CD14-positive monocyte (primary cell): ENCODE measurements around the gene CXCR5. TPM values are rescaled to one million over a fixed set of nuclear protein-coding genes. Genes with fewer than 3 reads are reported as not detected.

ENCODE experiments used
- DNase-seq, 3 donors: peaks; one replicate each; pipeline ENCODE4 v3.0.0-alpha.2; 2011 to 2022
- H2AFZ ChIP-seq: 2 replicates; pipeline ENCODE4 v1.6.0; 2012; ENCODE audit warnings: mild to moderate bottlenecking, low read depth, low read length, inconsistent platforms; ENCODE audit not compliant: insufficient read depth, poor library complexity, severe bottlenecking
- H3K27ac ChIP-seq, 2 donors: 1 replicate in 1 of 2; 2 replicates in 1 of 2; pipeline ENCODE4 v1.5.1; 2012 to 2013; ENCODE audit warnings: low read length in 2 of 2, control low read depth in 1 of 2, inconsistent platforms in 1 of 2, low read depth in 1 of 2, mild to moderate bottlenecking in 1 of 2
- H3K27me3 ChIP-seq, 2 donors: one replicate each; pipeline versions ENCODE4 v1.6.0 to v1.6.1; 2011 to 2013; ENCODE audit warnings: low read length in 2 of 2; ENCODE audit not compliant: control insufficient read depth in 2 of 2, insufficient read depth in 2 of 2
- H3K36me3 ChIP-seq, 2 donors: replicated peaks in 1 of 2; 1 replicate in 1 of 2; 2 replicates in 1 of 2; pipeline versions ENCODE4 v1.5.1 to v1.6.1; 2012 to 2013; ENCODE audit warnings: low read length in 2 of 2, control low read depth in 1 of 2, inconsistent platforms in 1 of 2, mild to moderate bottlenecking in 1 of 2; ENCODE audit not compliant: insufficient read depth in 2 of 2, control insufficient read depth in 1 of 2
- H3K4me1 ChIP-seq, 2 donors: 1 replicate in 1 of 2; 2 replicates in 1 of 2; pipeline versions ENCODE4 v1.5.1 to v1.6.1; 2012 to 2013; ENCODE audit warnings: low read length in 2 of 2, control low read depth in 1 of 2, inconsistent platforms in 1 of 2, mild to moderate bottlenecking in 1 of 2, moderate library complexity in 1 of 2; ENCODE audit not compliant: insufficient read depth in 2 of 2, control insufficient read depth in 1 of 2
- H3K4me2 ChIP-seq: replicated peaks from 2 replicates; pipeline ENCODE3; 2012; ENCODE audit warnings: low read length, moderate library complexity, mild to moderate bottlenecking; ENCODE audit not compliant: poor library complexity, severe bottlenecking; ENCODE audit errors: extremely low read depth
- H3K4me3 ChIP-seq, 3 experiments: fragments of 200-600 bp in 1 of 3; sonication (generic) in 1 of 3; replicated peaks in 1 of 3; 1 replicate in 2 of 3; 2 replicates in 1 of 3; pipeline ENCODE4 v1.5.1; 2011 to 2013; ENCODE audit warnings: low read length in 3 of 3, mild to moderate bottlenecking in 3 of 3, control low read depth in 2 of 3, low read depth in 2 of 3, inconsistent platforms in 1 of 3, moderate library complexity in 1 of 3
- H3K79me2 ChIP-seq: 2 replicates; pipeline ENCODE4 v1.6.0; 2012; ENCODE audit warnings: mild to moderate bottlenecking, control low read depth, inconsistent platforms, low read length, moderate library complexity; ENCODE audit not compliant: insufficient read depth
- H3K9ac ChIP-seq: 2 replicates; pipeline ENCODE4 v1.6.0; 2017; ENCODE audit warnings: low read length, mild to moderate bottlenecking; ENCODE audit not compliant: insufficient read depth, poor library complexity, severe bottlenecking
- H3K9me3 ChIP-seq, 2 donors: replicated peaks in 1 of 2; 1 replicate in 1 of 2; 2 replicates in 1 of 2; pipeline versions ENCODE4 v1.5.1 to v1.6.1; 2012 to 2013; ENCODE audit warnings: low read length in 2 of 2, control low read depth in 1 of 2; ENCODE audit not compliant: control insufficient read depth in 1 of 2, insufficient read depth in 1 of 2
- H4K20me1 ChIP-seq: 2 replicates; pipeline ENCODE4 v1.6.0; 2012; ENCODE audit warnings: mild to moderate bottlenecking, low read length, control low read depth, moderate library complexity; ENCODE audit not compliant: insufficient read depth
- H3K27ac Mint-ChIP-seq, 7 donors: one replicate each; pipeline ENCODE4 v1.8.0; 2020; ENCODE audit warnings: mild to moderate bottlenecking in 7 of 7, mixed read lengths in 7 of 7, moderate library complexity in 6 of 7, inconsistent platforms in 2 of 7
- H3K27me3 Mint-ChIP-seq, 3 donors: one replicate each; pipeline ENCODE4 v1.8.0; 2021 to 2022; ENCODE audit warnings: low read depth in 3 of 3, mild to moderate bottlenecking in 3 of 3, mixed read lengths in 3 of 3, moderate library complexity in 3 of 3, inconsistent platforms in 1 of 3
- H3K36me3 Mint-ChIP-seq, 2 donors: one replicate each; pipeline ENCODE4 v1.8.0; 2020; ENCODE audit warnings: mixed read lengths in 2 of 2, inconsistent platforms in 1 of 2, mild to moderate bottlenecking in 1 of 2
- H3K4me1 Mint-ChIP-seq: one replicate; pipeline ENCODE4 v1.8.0; 2020; ENCODE audit warnings: mild to moderate bottlenecking, mixed read lengths
- H3K4me3 Mint-ChIP-seq, 2 donors: one replicate each; pipeline ENCODE4 v1.8.0; 2020; ENCODE audit warnings: mild to moderate bottlenecking in 2 of 2, mixed read lengths in 2 of 2, moderate library complexity in 1 of 2
- H3K9me3 Mint-ChIP-seq, 7 donors: one replicate each; pipeline ENCODE4 v1.8.0; 2020 to 2022; ENCODE audit warnings: mixed read lengths in 7 of 7, mild to moderate bottlenecking in 6 of 7, moderate library complexity in 6 of 7, inconsistent platforms in 2 of 7
- CTCF ChIP-seq: fragments of 200-600 bp; IDR thresholded peaks from one replicate; pipeline ENCODE4 v1.8.0; 2022; ENCODE audit warnings: antibody characterized with exemption, mild to moderate bottlenecking
- WGBS: methylation state at CpG from one replicate; pipeline ENCODE4 v1.1.5; 2013; ENCODE audit warnings: missing lambda C conversion rate; ENCODE audit not compliant: insufficient coverage; 5-methylcytosine and 5-hydroxymethylcytosine counted together
- intact Hi-C, 2 donors: fragments of 100-400 bp; cut with micrococcal nuclease; formaldehyde crosslinking; loops; one replicate each; pipeline versions ENCODE4 v1.15.0 to v1.15.1; 2023
- polyA plus RNA-seq, 3 donors: library from polyadenylated mRNA; depleted of rRNA in 1 of 3; unstranded in 2 of 3; stranded (reverse) in 1 of 3; fragments of 300-500 nt in 2 of 3; fragments of >200 nt in 1 of 3; fragmentation: Illumina TruSeq in 2 of 3; gene quantifications; 1 replicate in 2 of 3; 2 replicates in 1 of 3; pipeline ENCODE4 v1.2.3, GENCODE V29; 2012 to 2021

CXCR5 gene
- polyA plus RNA-seq, 3 donors, result 0.08 to 0.31 (median 0.09) TPM

- 56% methylated on average over 5 of the region's 8 CpGs for WGBS
- H3K4me3 ChIP-seq, result no peak overlapping the region
- H2AFZ ChIP-seq, result no peak overlapping the region
- H3K4me1 ChIP-seq, result peaks cover 12 to 14% of the 10 kb centered on the region in 2 donors
- no peaks in the 10 kb centered on the region for H3K36me3 Mint-ChIP-seq
- H3K4me2 ChIP-seq, result no peak overlapping the region
- H3K79me2 ChIP-seq, result no peaks in the 10 kb centered on the region
- no peak for DNase-seq
- H3K36me3 ChIP-seq, result no peaks in the 10 kb centered on the region
- no peaks in the 10 kb centered on the region for H4K20me1 ChIP-seq
- TF ChIP-seq CTCF, result no peak
- peaks cover 0 to 3% (median 0%) of the 10 kb centered on the region in 7 donors for H3K9me3 Mint-ChIP-seq
- no peak overlapping the region for H3K27ac ChIP-seq
- H3K27ac Mint-ChIP-seq, result peak overlapping the region in 1 of 7 donors; percentile 37
- peak overlapping the region in 1 of 2 donors; percentile 48 for H3K4me3 Mint-ChIP-seq
- no peaks in the 10 kb centered on the region for H3K27me3 ChIP-seq
- intact Hi-C loops, result loop anchor here in 1 of 2 donors (10.0 kb wide), 1 partner anchor 251 kb away; no protein-coding TSS in a partner anchor
- H3K27me3 Mint-ChIP-seq, result peaks cover 9 to 22% (median 15%) of the 10 kb centered on the region in 3 donors
- H3K9me3 ChIP-seq, result no peaks in the 10 kb centered on the region
- H3K9ac ChIP-seq, result no peak overlapping the region
- H3K4me1 Mint-ChIP-seq, result peaks cover 15% of the 10 kb centered on the region
These were observed 51.7 kb downstream of the CXCR5 start for GRCh38 chr11:118935376-118935775.

- TF ChIP-seq CTCF, result no peak
- Histone ChIP-seq H3K27me3 (no peaks in the 10 kb centered on the region), H3K9me3 (no peaks in the 10 kb centered on the region), H3K4me2 (no peak overlapping the region), H3K36me3 (no peaks in the 10 kb centered on the region), H3K4me3 (no peak overlapping the region), H3K27ac (no peak overlapping the region), H4K20me1 (no peaks in the 10 kb centered on the region), H2AFZ (no peak overlapping the region), H3K9ac (no peak overlapping the region), H3K4me1 (peaks cover 13 to 16% of the 10 kb centered on the region in 2 donors), H3K79me2 (no peaks in the 10 kb centered on the region)
- Mint-ChIP-seq H3K27ac (no peak overlapping the region), H3K9me3 (peaks cover 0 to 3% (median 0%) of the 10 kb centered on the region in 7 donors), H3K27me3 (peaks cover 5 to 19% (median 9%) of the 10 kb centered on the region in 3 donors), H3K36me3 (no peaks in the 10 kb centered on the region), H3K4me1 (peaks cover 17% of the 10 kb centered on the region), H3K4me3 (no peak overlapping the region)
- intact Hi-C loops, result loop anchor here in 1 of 2 donors (10.0 kb wide), 1 partner anchor 254 kb away; no protein-coding TSS in a partner anchor
- WGBS, result 83% methylated on average over 7 of the region's 11 CpGs
- DNase-seq, result peak in 1 of 3 donors; percentile 36
These were observed 55.1 kb downstream of the CXCR5 start for GRCh38 chr11:118938491-118939403.
